H9 (cell line): ENCODE measurements around the gene METRNL. TPM values are rescaled to one million over a fixed set of nuclear protein-coding genes. Genes with fewer than 3 reads are reported as not detected.

Experiments
- DNase-seq: peaks from one replicate; pipeline ENCODE4 v3.0.0-alpha.2; 2017
- H2AFZ ChIP-seq: one replicate; pipeline ENCODE4 v1.6.1; 2013; ENCODE audit warnings: mild to moderate bottlenecking, low read length, control low read depth, moderate library complexity
- H2AK5ac ChIP-seq: 2 replicates; pipeline ENCODE4 v1.6.1; 2013; ENCODE audit warnings: low read length, control low read depth, mixed read lengths; ENCODE audit not compliant: insufficient read length
- H2BK120ac ChIP-seq: one replicate; pipeline ENCODE4 v1.6.1; 2013; ENCODE audit warnings: low read depth, mild to moderate bottlenecking, low read length, control low read depth, inconsistent platforms; ENCODE audit not compliant: poor library complexity, severe bottlenecking
- H2BK12ac ChIP-seq: 2 replicates; pipeline ENCODE4 v1.6.1; 2013; ENCODE audit warnings: low read length, control low read depth, mixed read lengths, low read depth; ENCODE audit not compliant: insufficient read length
- H2BK15ac ChIP-seq: 2 replicates; pipeline ENCODE4 v1.6.1; 2013; ENCODE audit warnings: low read depth, low read length, control low read depth
- H2BK20ac ChIP-seq: one replicate; pipeline ENCODE4 v1.6.1; 2013; ENCODE audit warnings: low read depth, mild to moderate bottlenecking, low read length, control low read depth, inconsistent platforms; ENCODE audit not compliant: poor library complexity, severe bottlenecking
- H2BK5ac ChIP-seq: 2 replicates; pipeline ENCODE4 v1.6.1; 2013; ENCODE audit warnings: low read length, control low read depth, mixed read lengths; ENCODE audit not compliant: insufficient read length
- H3K14ac ChIP-seq: 2 replicates; pipeline ENCODE4 v1.6.1; 2013; ENCODE audit warnings: low read length, control low read depth; ENCODE audit not compliant: insufficient read depth
- H3K18ac ChIP-seq: 2 replicates; pipeline ENCODE4 v1.6.1; 2013; ENCODE audit warnings: low read depth, mild to moderate bottlenecking, mixed read lengths, low read length, control low read depth; ENCODE audit not compliant: insufficient read length
- H3K23ac ChIP-seq: 2 replicates; pipeline ENCODE4 v1.6.1; 2013; ENCODE audit warnings: low read length, control low read depth, mixed read lengths, low read depth; ENCODE audit not compliant: insufficient read length
- H3K23me2 ChIP-seq: 2 replicates; pipeline ENCODE4 v1.6.1; 2013; ENCODE audit warnings: low read depth, mild to moderate bottlenecking, mixed read lengths, low read length, control low read depth; ENCODE audit not compliant: insufficient read length, poor library complexity, severe bottlenecking
- H3K27ac ChIP-seq: 2 replicates; pipeline ENCODE4 v1.5.1; 2013; ENCODE audit warnings: low read length, control low read depth, mixed read lengths, low read depth; ENCODE audit not compliant: insufficient read length
- H3K27me3 ChIP-seq: 2 replicates; pipeline ENCODE4 v1.6.1; 2013; ENCODE audit warnings: low read length, control low read depth, inconsistent platforms; ENCODE audit not compliant: insufficient read depth
- H3K4ac ChIP-seq: 2 replicates; pipeline ENCODE4 v1.6.1; 2013; ENCODE audit warnings: low read depth, mild to moderate bottlenecking, control low read depth, inconsistent platforms, low read length, moderate library complexity
- H3K4me1 ChIP-seq: 2 replicates; pipeline ENCODE4 v1.6.1; 2013; ENCODE audit warnings: low read length, control low read depth, inconsistent platforms; ENCODE audit not compliant: insufficient read depth
- H3K4me2 ChIP-seq: 2 replicates; pipeline ENCODE4 v1.6.1; 2013; ENCODE audit warnings: low read length, control low read depth, mixed read lengths; ENCODE audit not compliant: insufficient read length, insufficient read depth
- H3K56ac ChIP-seq: 2 replicates; pipeline ENCODE4 v1.6.1; 2013; ENCODE audit warnings: low read depth, mild to moderate bottlenecking, mixed read lengths, low read length, control low read depth; ENCODE audit not compliant: insufficient read length
- H3K79me1 ChIP-seq: 2 replicates; pipeline ENCODE4 v1.6.1; 2013; ENCODE audit warnings: low read depth, mild to moderate bottlenecking, moderate library complexity, low read length, control low read depth, inconsistent platforms; ENCODE audit not compliant: insufficient read depth, poor library complexity, severe bottlenecking
- H3K79me2 ChIP-seq: 2 replicates; pipeline ENCODE4 v1.6.1; 2013; ENCODE audit warnings: low read length, control low read depth, inconsistent platforms; ENCODE audit not compliant: insufficient read depth
- H3K9ac ChIP-seq: 2 replicates; pipeline ENCODE4 v1.6.1; 2013; ENCODE audit warnings: low read length, control low read depth, mixed read lengths; ENCODE audit not compliant: insufficient read length; ENCODE audit errors: extremely low read depth
- H3K9me3 ChIP-seq: one replicate; pipeline ENCODE4 v1.6.1; 2013; ENCODE audit warnings: low read depth, low read length, inconsistent platforms; ENCODE audit not compliant: control insufficient read depth
- H3T11ph ChIP-seq: one replicate; pipeline ENCODE4 v1.6.1; 2013; ENCODE audit warnings: mild to moderate bottlenecking, low read length, control low read depth, inconsistent platforms
- H4K20me1 ChIP-seq: one replicate; pipeline ENCODE4 v1.6.1; 2013; ENCODE audit not compliant: control insufficient read depth, insufficient read length, insufficient read depth
- H4K5ac ChIP-seq: 2 replicates; pipeline ENCODE4 v1.6.1; 2013; ENCODE audit warnings: low read depth, mild to moderate bottlenecking, mixed read lengths, low read length, control low read depth; ENCODE audit not compliant: insufficient read length
- H4K8ac ChIP-seq: replicated peaks from 2 replicates; pipeline ENCODE4 v1.6.1; 2013; ENCODE audit warnings: low read length, control low read depth, mixed read lengths, low read depth; ENCODE audit not compliant: insufficient read length
- H4K91ac ChIP-seq: 2 replicates; pipeline ENCODE4 v1.6.1; 2013; ENCODE audit warnings: low read depth, mild to moderate bottlenecking, moderate library complexity, mixed read lengths, low read length, control low read depth; ENCODE audit not compliant: insufficient read length
- H3K27ac Mint-ChIP-seq, 3 experiments: 2 replicates in 2 of 3; 3 replicates in 1 of 3; pipeline ENCODE4 v1.8.0; 2020 to 2021; ENCODE audit warnings: mixed read lengths in 3 of 3, mild to moderate bottlenecking in 1 of 3, moderate library complexity in 1 of 3
- H3K27me3 Mint-ChIP-seq: 2 replicates; pipeline ENCODE4 v1.8.0; 2021; ENCODE audit warnings: low read depth, mild to moderate bottlenecking, moderate library complexity, mixed read lengths
- H3K36me3 Mint-ChIP-seq, 3 experiments: 2 replicates in 2 of 3; 3 replicates in 1 of 3; pipeline ENCODE4 v1.8.0; 2020 to 2021; ENCODE audit warnings: low read depth in 3 of 3, mixed read lengths in 3 of 3; ENCODE audit not compliant: insufficient read depth in 1 of 3
- H3K4me1 Mint-ChIP-seq, 2 experiments: 2 replicates each; pipeline ENCODE4 v1.8.0; 2020; ENCODE audit warnings: mixed read lengths in 2 of 2
- H3K4me3 Mint-ChIP-seq, 2 experiments: 2 replicates in 1 of 2; 3 replicates in 1 of 2; pipeline ENCODE4 v1.8.0; 2020 to 2021; ENCODE audit warnings: mild to moderate bottlenecking in 2 of 2, mixed read lengths in 2 of 2, moderate library complexity in 1 of 2
- H3K9me3 Mint-ChIP-seq, 2 experiments: 2 replicates in 1 of 2; 3 replicates in 1 of 2; pipeline ENCODE4 v1.8.0; 2020; ENCODE audit warnings: mild to moderate bottlenecking in 2 of 2, mixed read lengths in 2 of 2, moderate library complexity in 1 of 2
- WGBS: extraction: QIAGEN DNeasy Blood & Tissue Kit; methylation state at CpG from one replicate; pipeline ENCODE4 v1.1.7; 2013; ENCODE audit warnings: missing lambda C conversion rate, low lambda C conversion rate, mixed read lengths; ENCODE audit not compliant: insufficient read length; ENCODE audit errors: extremely low coverage; 5-methylcytosine and 5-hydroxymethylcytosine counted together
- total RNA-seq: library from RNA; stranded (reverse); gene quantifications from 2 replicates; pipeline ENCODE4 v1.2.1, GENCODE V29; 2021
- TF ChIP-seq, protein P1 (sequence below): fragments of 200-600 bp; sonication (generic); conservative IDR thresholded peaks from 3 replicates; pipeline ENCODE4 v1.8.0; 2021; ENCODE audit warnings: antibody characterized with exemption, mild to moderate bottlenecking

The METRNL gene
- total RNA-seq, 1 experiment from 2014 or later = 21.4 TPM

DNA sequence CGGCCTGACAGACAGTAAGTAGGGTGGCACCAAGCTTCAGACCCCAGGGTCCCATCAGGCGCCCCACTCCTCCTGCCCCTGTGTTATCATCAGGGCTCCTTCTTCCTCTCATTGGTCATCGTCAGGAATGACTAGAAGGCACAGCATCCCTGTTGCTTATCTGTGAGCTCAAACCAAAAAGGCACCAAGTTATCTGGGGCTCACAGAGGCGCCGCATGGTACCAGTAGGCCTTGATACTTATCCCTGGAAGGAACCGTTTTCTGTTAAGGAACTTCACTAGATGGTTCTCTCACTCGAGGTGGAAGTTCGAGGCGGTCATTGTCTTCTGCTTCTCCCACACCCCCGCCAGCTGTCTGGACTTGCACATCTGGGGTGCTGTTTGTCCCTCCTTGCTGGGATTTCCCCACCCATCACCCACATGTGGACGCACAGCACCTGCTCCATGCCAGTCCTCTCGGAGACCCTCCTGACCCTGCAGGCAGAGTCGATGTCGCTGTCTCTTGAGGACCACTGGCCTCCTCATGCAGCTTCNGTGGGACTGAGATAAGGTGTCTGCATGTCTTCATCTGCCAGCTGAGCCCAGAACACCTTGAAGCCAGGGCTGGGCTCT is 52.1 kb downstream of the METRNL start:
- H3K14ac ChIP-seq = no peak overlapping the region; the same call in 1 of the 2 replicates
- no peaks in the 10 kb centered on the region for H3K23me2 ChIP-seq
- TF ChIP-seq, protein P1, sequence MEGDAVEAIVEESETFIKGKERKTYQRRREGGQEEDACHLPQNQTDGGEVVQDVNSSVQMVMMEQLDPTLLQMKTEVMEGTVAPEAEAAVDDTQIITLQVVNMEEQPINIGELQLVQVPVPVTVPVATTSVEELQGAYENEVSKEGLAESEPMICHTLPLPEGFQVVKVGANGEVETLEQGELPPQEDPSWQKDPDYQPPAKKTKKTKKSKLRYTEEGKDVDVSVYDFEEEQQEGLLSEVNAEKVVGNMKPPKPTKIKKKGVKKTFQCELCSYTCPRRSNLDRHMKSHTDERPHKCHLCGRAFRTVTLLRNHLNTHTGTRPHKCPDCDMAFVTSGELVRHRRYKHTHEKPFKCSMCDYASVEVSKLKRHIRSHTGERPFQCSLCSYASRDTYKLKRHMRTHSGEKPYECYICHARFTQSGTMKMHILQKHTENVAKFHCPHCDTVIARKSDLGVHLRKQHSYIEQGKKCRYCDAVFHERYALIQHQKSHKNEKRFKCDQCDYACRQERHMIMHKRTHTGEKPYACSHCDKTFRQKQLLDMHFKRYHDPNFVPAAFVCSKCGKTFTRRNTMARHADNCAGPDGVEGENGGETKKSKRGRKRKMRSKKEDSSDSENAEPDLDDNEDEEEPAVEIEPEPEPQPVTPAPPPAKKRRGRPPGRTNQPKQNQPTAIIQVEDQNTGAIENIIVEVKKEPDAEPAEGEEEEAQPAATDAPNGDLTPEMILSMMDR = no peak
- H3K4me1 ChIP-seq = no peaks in the 10 kb centered on the region
- H2BK12ac ChIP-seq = no peak overlapping the region
- no peak overlapping the region for H2BK15ac ChIP-seq
- H3K9ac ChIP-seq = no peak overlapping the region
- Mint-ChIP-seq H3K27me3 (peaks cover 10% of the 10 kb centered on the region), H3K27ac (no peak overlapping the region), H3K4me1 (peaks cover 3 to 4% of the 10 kb centered on the region in 2 experiments; a peak in 2 of 4 replicates), H3K36me3 (no peaks in the 10 kb centered on the region; a peak in 1 of 7 replicates), H3K4me3 (no peak overlapping the region), H3K9me3 (no peaks in the 10 kb centered on the region)
- no peak overlapping the region for H3K56ac ChIP-seq
- no peak overlapping the region for H2BK20ac ChIP-seq
- no CpG with 5 or more reads among the region's 14 CpGs for WGBS
- no peak overlapping the region for H3K4ac ChIP-seq
- H3K79me1 ChIP-seq = no peaks in the 10 kb centered on the region
- no peak overlapping the region for H2BK120ac ChIP-seq
- no peaks in the 10 kb centered on the region for H4K20me1 ChIP-seq
- H3K9me3 ChIP-seq = no peaks in the 10 kb centered on the region
- H2AK5ac ChIP-seq = no peak overlapping the region
- H4K5ac ChIP-seq = no peak overlapping the region
- H3K79me2 ChIP-seq = no peaks in the 10 kb centered on the region
- H3K27ac ChIP-seq = no peak overlapping the region
- H3K23ac ChIP-seq = no peak overlapping the region
- H3K4me2 ChIP-seq = no peak overlapping the region
- no peak overlapping the region for H2BK5ac ChIP-seq
- no peak overlapping the region for H4K8ac ChIP-seq
- no peak overlapping the region for H2AFZ ChIP-seq
- H3K18ac ChIP-seq = no peak overlapping the region
- peak; percentile 23 for DNase-seq
- no peak overlapping the region for H3T11ph ChIP-seq
- H3K27me3 ChIP-seq = no peaks in the 10 kb centered on the region
- no peak overlapping the region for H4K91ac ChIP-seq
